ENCODE data around the gene AUP1.

Gene AUP1

DNA sequence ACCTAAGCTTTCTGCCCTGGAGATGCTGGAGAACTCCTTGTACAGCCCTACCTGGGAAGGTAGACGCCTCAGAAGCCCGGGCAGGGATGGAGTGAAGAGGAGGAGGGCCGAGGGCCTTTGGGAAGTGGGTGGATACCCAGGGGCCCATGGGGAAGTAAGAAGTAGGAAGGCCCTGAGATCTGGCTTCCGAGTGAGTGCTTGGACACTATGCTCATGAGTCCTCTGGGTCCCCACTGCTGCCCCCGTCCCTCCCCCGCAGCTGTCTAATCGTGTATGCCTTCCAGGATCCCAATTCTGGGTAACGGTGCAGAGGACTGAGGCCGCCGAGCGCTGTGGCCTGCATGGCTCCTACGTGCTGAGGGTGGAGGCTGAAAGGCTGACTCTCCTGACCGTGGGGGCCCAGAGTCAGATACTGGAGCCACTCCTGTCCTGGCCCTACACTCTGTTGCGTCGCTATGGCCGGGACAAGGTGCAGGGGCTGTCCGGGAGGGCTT is 26.2 kb upstream of the AUP1 start:
- Histone ChIP-seq H4K8ac (ENCODE audit: low read depth, low read length) (no peak overlapping the region), H3K79me2 (ENCODE audit: control insufficient read depth, insufficient read depth, low read length) (no peaks in the 10 kb centered on the region), H3K4me1 (ENCODE audit: control insufficient read depth, low read depth, low read length) (peaks cover 6% of the 10 kb centered on the region), H3K4me3 (ENCODE audit: low read length) (no peak overlapping the region), H2BK5ac (ENCODE audit: low read length) (no peak overlapping the region), H3K36me3 (ENCODE audit: control insufficient read depth, insufficient read depth, low read length) (no peaks in the 10 kb centered on the region), H3K9ac (ENCODE audit: low read length) (no peak overlapping the region), H4K5ac (ENCODE audit: low read length) (no peak overlapping the region), H3K56ac (ENCODE audit: low read length) (peak overlapping the region; percentile 15), H3K4me2 (ENCODE audit: low read length) (peak overlapping the region; percentile 96), H3K79me1 (ENCODE audit: low read length) (no peaks in the 10 kb centered on the region), H3K18ac (ENCODE audit: low read length) (no peak overlapping the region), H2BK120ac (ENCODE audit: low read depth, low read length) (no peak overlapping the region), H3K4ac (ENCODE audit: low read depth, low read length) (no peak overlapping the region), H3K23ac (ENCODE audit: low read length) (no peak overlapping the region), H3K27me3 (ENCODE audit: insufficient read depth, low read length, poor library complexity) (peaks cover 30% of the 10 kb centered on the region), H3K27ac (ENCODE audit: low read depth, low read length) (no peak overlapping the region), H2BK15ac (replicated peaks; ENCODE audit: low read depth) (no peak overlapping the region), H2AK5ac (ENCODE audit: low read length) (no peak overlapping the region)
- DNase-seq, result peak; percentile 14
- no CpG with 5 or more reads among the region's 17 CpGs for WGBS (ENCODE audit: extremely low coverage, insufficient coverage, low lambda C conversion rate)

DNA sequence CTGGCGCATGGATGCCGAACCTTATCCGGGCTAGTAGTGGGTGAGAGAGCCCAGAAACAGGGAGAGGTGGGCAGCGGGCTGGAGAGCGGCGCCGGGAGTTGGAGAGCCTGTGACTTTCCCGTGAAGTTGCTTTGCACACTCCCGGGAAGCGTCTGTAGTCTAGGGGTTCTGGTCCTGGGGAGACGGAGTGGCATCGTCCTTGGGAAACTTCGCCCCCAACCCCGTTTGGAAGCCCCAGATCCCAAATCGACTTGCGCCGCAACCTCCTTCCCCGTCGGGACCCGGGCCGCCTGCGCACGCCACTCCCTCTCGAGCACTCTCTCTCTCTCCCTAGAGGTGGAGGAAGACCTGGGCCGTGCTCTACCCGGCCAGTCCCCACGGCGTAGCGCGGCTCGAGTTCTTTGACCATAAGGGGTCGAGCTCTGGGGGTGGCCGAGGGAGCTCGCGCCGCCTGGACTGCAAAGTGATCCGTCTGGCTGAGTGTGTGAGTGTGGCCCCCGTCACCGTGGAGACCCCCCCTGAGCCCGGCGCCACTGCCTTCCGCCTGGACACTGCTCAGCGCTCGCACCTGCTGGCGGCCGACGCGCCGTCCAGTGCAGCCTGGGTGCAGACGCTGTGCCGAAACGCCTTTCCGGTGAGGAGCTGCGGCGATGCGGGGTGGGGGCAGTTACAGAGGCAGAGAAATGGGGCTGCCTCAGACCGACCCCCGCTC is 25.5 kb upstream of the AUP1 start:
- Histone ChIP-seq H3K18ac (ENCODE audit: low read length) (no peak overlapping the region), H2BK5ac (ENCODE audit: low read length) (no peak overlapping the region), H3K4me1 (ENCODE audit: control insufficient read depth, low read depth, low read length) (peaks cover 6% of the 10 kb centered on the region), H3K4ac (ENCODE audit: low read depth, low read length) (no peak overlapping the region), H3K27ac (ENCODE audit: low read depth, low read length) (no peak overlapping the region), H3K79me1 (ENCODE audit: low read length) (no peaks in the 10 kb centered on the region), H4K5ac (ENCODE audit: low read length) (no peak overlapping the region), H3K36me3 (ENCODE audit: control insufficient read depth, insufficient read depth, low read length) (no peaks in the 10 kb centered on the region), H2BK15ac (replicated peaks; ENCODE audit: low read depth) (no peak overlapping the region), H3K4me2 (ENCODE audit: low read length) (peak overlapping the region; percentile 96), H3K9ac (ENCODE audit: low read length) (peak overlapping the region; percentile 82), H2AK5ac (ENCODE audit: low read length) (no peak overlapping the region), H3K56ac (ENCODE audit: low read length) (peak overlapping the region; percentile 91), H4K8ac (ENCODE audit: low read depth, low read length) (no peak overlapping the region), H3K23ac (ENCODE audit: low read length) (peak overlapping the region; percentile 80), H3K79me2 (ENCODE audit: control insufficient read depth, insufficient read depth, low read length) (no peaks in the 10 kb centered on the region), H3K4me3 (ENCODE audit: low read length) (peak overlapping the region; percentile 87), H3K27me3 (ENCODE audit: insufficient read depth, low read length, poor library complexity) (peaks cover 35% of the 10 kb centered on the region), H2BK120ac (ENCODE audit: low read depth, low read length) (no peak overlapping the region)
- no CpG with 5 or more reads among the region's 58 CpGs for WGBS (ENCODE audit: extremely low coverage, insufficient coverage, low lambda C conversion rate)
- peak; percentile 69 for DNase-seq

DNA sequence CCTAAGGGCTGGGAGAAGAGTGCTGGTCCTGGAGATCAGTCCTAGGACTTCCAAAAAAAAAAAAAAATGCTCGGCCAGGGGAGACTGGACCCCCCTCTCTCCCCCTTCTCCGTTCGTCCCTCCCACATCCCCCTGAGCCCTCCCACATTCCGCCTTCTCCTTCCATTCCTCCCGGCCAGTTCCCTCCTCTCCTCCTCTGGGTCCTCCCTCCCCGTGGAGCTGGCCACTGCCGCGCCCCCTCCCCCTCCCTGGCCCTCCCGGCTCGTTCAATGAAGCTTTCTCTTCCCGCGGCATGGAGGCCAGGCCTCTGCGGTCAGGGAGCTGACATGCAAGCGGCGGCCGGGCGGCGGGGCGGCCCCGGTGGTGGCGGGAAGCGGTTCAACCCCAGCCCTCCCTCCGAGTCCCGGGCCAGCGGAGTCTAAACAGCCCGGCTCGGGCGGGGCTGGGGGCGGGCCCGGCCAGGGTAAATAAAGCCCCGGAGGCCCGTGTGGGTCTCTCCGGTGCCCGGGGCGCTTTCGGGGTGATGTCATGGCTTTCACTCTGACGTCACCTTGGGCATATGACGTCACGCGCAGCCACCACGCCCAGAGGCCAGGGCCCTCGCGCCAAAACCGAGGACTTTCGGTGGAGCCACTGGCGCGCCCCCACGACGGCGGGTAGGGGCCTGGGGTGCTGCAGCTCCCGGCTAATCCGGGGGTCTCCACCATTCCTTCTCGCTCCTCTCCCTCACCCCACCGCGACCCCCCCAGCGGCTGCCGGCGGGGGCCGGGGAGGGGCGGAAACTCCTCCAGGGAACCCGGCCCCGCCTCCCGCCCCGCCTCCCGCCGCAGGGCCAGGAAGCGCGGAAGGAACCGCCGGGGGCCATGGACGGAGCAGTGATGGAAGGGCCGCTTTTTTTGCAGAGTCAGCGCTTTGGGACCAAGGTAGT is 24.6 kb upstream of the AUP1 start, which contains the start of the genes DOK1 and LOXL3:
DOK1 (plus strand) TSS at position 829 of the 928 bp plus-strand sequence; CDS start at position 864, 35 bp downstream.
LOXL3 (minus strand) TSS at position 51 of the 928 bp plus-strand sequence. CDS start 1,308 bp downstream, outside the sequence.
- no peaks in the 10 kb centered on the region for H3K36me3 ChIP-seq (ENCODE audit: control insufficient read depth, insufficient read depth, low read length)
- peaks cover 4% of the 10 kb centered on the region for H3K4me1 ChIP-seq (ENCODE audit: control insufficient read depth, low read depth, low read length)
- DNase-seq, result peak; percentile 92

DNA sequence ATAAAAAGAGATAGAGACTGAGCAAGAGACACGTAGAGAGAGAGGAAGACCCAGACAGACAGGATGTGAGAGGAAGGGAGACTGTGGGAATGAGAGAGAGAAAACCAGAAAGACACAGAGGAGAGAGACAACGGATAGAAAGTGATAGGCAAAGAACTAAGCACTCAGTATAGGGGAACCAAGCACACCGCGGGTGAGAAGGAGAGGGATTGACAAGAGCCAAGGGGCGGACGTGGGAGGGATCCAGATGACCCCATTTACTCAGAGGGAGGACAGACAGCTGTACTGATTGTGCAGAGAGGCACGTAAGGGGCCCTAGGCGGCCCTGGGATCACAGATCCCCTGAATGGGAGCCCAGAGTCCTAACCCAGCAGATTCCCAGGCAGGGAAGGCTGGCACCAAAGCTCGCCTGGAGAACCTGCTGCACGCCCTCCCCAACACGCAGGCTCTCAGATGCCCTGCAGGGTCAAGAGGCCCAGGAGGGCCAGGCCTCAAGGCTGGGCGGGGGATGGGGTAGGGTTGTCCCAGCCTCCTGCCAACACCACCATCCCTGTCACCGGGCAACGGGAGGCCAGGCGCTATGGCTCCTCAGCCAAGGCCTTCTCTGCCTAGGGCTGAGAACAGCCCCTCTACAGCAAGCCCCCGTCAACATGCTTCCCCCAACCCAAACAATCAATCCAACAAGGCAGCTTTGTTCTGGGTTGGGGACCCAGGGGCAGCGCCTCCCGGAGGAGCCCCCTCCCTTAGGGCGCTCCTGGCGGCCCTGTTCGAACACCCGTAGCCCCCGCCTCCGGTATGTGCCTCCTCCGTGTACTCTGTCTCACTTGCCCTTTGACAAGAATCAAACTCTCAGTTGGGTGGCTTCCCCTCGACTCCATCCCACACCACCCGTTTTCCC is 23.7 kb upstream of the AUP1 start:
- Histone ChIP-seq H3K9ac (ENCODE audit: low read length) (peak overlapping the region; percentile 12), H3K18ac (ENCODE audit: low read length) (no peak overlapping the region), H3K56ac (ENCODE audit: low read length) (peak overlapping the region; percentile 42), H3K79me2 (ENCODE audit: control insufficient read depth, insufficient read depth, low read length) (no peaks in the 10 kb centered on the region), H3K36me3 (ENCODE audit: control insufficient read depth, insufficient read depth, low read length) (no peaks in the 10 kb centered on the region), H4K5ac (ENCODE audit: low read length) (no peak overlapping the region), H4K8ac (ENCODE audit: low read depth, low read length) (no peak overlapping the region), H3K4me1 (ENCODE audit: control insufficient read depth, low read depth, low read length) (peaks cover 4% of the 10 kb centered on the region), H2BK120ac (ENCODE audit: low read depth, low read length) (no peak overlapping the region), H2BK5ac (ENCODE audit: low read length) (no peak overlapping the region), H3K4me2 (ENCODE audit: low read length) (peak overlapping the region; percentile 30), H3K27me3 (ENCODE audit: insufficient read depth, low read length, poor library complexity) (peaks cover 46% of the 10 kb centered on the region), H3K79me1 (ENCODE audit: low read length) (no peaks in the 10 kb centered on the region), H3K4ac (ENCODE audit: low read depth, low read length) (no peak overlapping the region), H3K4me3 (ENCODE audit: low read length) (peak overlapping the region; percentile 2), H3K23ac (ENCODE audit: low read length) (no peak overlapping the region), H2BK15ac (replicated peaks; ENCODE audit: low read depth) (no peak overlapping the region), H2AK5ac (ENCODE audit: low read length) (no peak overlapping the region), H3K27ac (ENCODE audit: low read depth, low read length) (no peak overlapping the region)
- peak; percentile 51 for DNase-seq
- no CpG with 5 or more reads among the region's 27 CpGs for WGBS (ENCODE audit: extremely low coverage, insufficient coverage, low lambda C conversion rate)

More for the DNA sequence above, 24.6 kb upstream of the AUP1 start, which contains the start of the genes DOK1 and LOXL3:
- H3K27ac ChIP-seq (ENCODE audit: low read depth, low read length), result no peak within 1 kb of the TSS
- no peak within 1 kb of the TSS for H4K5ac ChIP-seq (ENCODE audit: low read length)
- H3K9ac ChIP-seq (ENCODE audit: low read length), result peak within 1 kb of the TSS; percentile 82
- WGBS (ENCODE audit: extremely low coverage, insufficient coverage, low lambda C conversion rate), result no CpG with 5 or more reads among the region's 73 CpGs
- no peaks in the 10 kb centered on the region for H3K79me2 ChIP-seq (ENCODE audit: control insufficient read depth, insufficient read depth, low read length)
- H3K4me2 ChIP-seq (ENCODE audit: low read length), result peak within 1 kb of the TSS; percentile 96
- no peaks in the 10 kb centered on the region for H3K79me1 ChIP-seq (ENCODE audit: low read length)
- no peak within 1 kb of the TSS for H2BK15ac ChIP-seq (replicated peaks; ENCODE audit: low read depth)
- peak within 1 kb of the TSS; percentile 53 for H3K18ac ChIP-seq (ENCODE audit: low read length)
- H4K8ac ChIP-seq (ENCODE audit: low read depth, low read length), result no peak within 1 kb of the TSS
- peak within 1 kb of the TSS; percentile 87 for H3K4me3 ChIP-seq (ENCODE audit: low read length)
- H3K56ac ChIP-seq (ENCODE audit: low read length), result peak within 1 kb of the TSS; percentile 91
- H2AK5ac ChIP-seq (ENCODE audit: low read length), result no peak within 1 kb of the TSS
- no peak within 1 kb of the TSS for H2BK120ac ChIP-seq (ENCODE audit: low read depth, low read length)
- H2BK5ac ChIP-seq (ENCODE audit: low read length), result no peak within 1 kb of the TSS
- peaks cover 42% of the 10 kb centered on the region for H3K27me3 ChIP-seq (ENCODE audit: insufficient read depth, low read length, poor library complexity)
- no peak within 1 kb of the TSS for H3K4ac ChIP-seq (ENCODE audit: low read depth, low read length)
- H3K23ac ChIP-seq (ENCODE audit: low read length), result peak within 1 kb of the TSS; percentile 80

All from mesendoderm (in vitro differentiated cells).